LNCaP clone FGC (cell line): ENCODE results near the gene NTNG1.

Source experiments
- DNase-seq: peaks from one replicate; pipeline ENCODE4 v3.0.0-alpha.2; 2011; ENCODE audit warnings: low read depth
- H3K4me3 ChIP-seq: 2 replicates; pipeline ENCODE4 v1.5.1; 2011; ENCODE audit warnings: mild to moderate bottlenecking, low read depth, low read length, control low read depth
- CTCF ChIP-seq: IDR thresholded peaks from 2 replicates; pipeline ENCODE4 v1.5.1; 2012; ENCODE audit warnings: mild to moderate bottlenecking; ENCODE audit not compliant: control insufficient read depth, insufficient read depth; ENCODE audit errors: extremely low read depth

NTNG1 gene

GRCh38 chr1:107328087-107328486 lies 187.2 kb downstream of the NTNG1 start:
- TF ChIP-seq CTCF, result no peak
- DNase-seq, result no peak
- no peak overlapping the region for H3K4me3 ChIP-seq

- no peak overlapping the region for H3K4me3 ChIP-seq
- DNase-seq, result no peak
- TF ChIP-seq CTCF, result no peak
These were observed 198.9 kb downstream of the NTNG1 start for GRCh38 chr1:107339775-107340174.

- DNase-seq, result no peak
- no peak overlapping the region for H3K4me3 ChIP-seq
- no peak for TF ChIP-seq CTCF
These were observed 201.5 kb downstream of the NTNG1 start for GRCh38 chr1:107342316-107342715.

- no peak for DNase-seq
- TF ChIP-seq CTCF, result no peak
- H3K4me3 ChIP-seq, result no peak overlapping the region
These were observed 201.9 kb downstream of the NTNG1 start for GRCh38 chr1:107342768-107343167.

GRCh38 chr1:107343601-107344000 lies 202.8 kb downstream of the NTNG1 start:
- no peak for TF ChIP-seq CTCF
- DNase-seq, result no peak
- no peak overlapping the region for H3K4me3 ChIP-seq

GRCh38 chr1:107344268-107344760 lies 203.5 kb downstream of the NTNG1 start:
- DNase-seq, result no peak
- no peak overlapping the region for H3K4me3 ChIP-seq
- no peak for TF ChIP-seq CTCF

- no peak overlapping the region for H3K4me3 ChIP-seq
- no peak for TF ChIP-seq CTCF
- DNase-seq, result no peak
These were observed 204.0 kb downstream of the NTNG1 start for GRCh38 chr1:107344836-107345235.
